OCI-LY7 (cell line): ENCODE results near the gene EPHA3. TPM values are rescaled to one million over a fixed set of nuclear protein-coding genes. Genes with fewer than 3 reads are reported as not detected.

Experiments used
- BruUV-seq: library from RNA; stranded (reverse); fragments of 400-500 nt; replicated peaks from 2 replicates; lab custom pipeline; 2021; lab: Mats Ljungman, UMichigan
- CTCF ChIA-PET: fragments of 300-600 bp; sonication (Branson Sonifier 250); formaldehyde crosslinking; loops from one replicate; lab custom pipeline; 2022; ENCODE audit warnings: antibody characterized with exemption; ENCODE audit not compliant: unreplicated experiment; lab: Charles Lee
- POLR2A ChIA-PET: fragments of 300-600 bp; sonication (Branson Sonifier 250); formaldehyde crosslinking; loops from one replicate; lab custom pipeline; 2022; ENCODE audit warnings: antibody characterized with exemption; lab: Charles Lee
- DNase-seq: peaks from one replicate; pipeline ENCODE4 v3.0.0-alpha.2; 2015; ENCODE audit warnings: low spot score
- H2AFZ ChIP-seq: fragments of 200-600 bp; sonication (generic), shearing (Covaris generic); 2 replicates; pipeline ENCODE4 v1.6.1; 2014; ENCODE audit warnings: mild to moderate bottlenecking, antibody characterized with exemption, low read length, moderate library complexity
- H3K27ac ChIP-seq: fragments of 200-600 bp; sonication (generic); 2 replicates; pipeline ENCODE4 v1.5.1; 2014; ENCODE audit warnings: mixed run types, low read depth, mild to moderate bottlenecking, moderate library complexity, low read length, inconsistent platforms; ENCODE audit not compliant: poor library complexity, severe bottlenecking
- H3K36me3 ChIP-seq: fragments of 200-600 bp; sonication (generic); 2 replicates; pipeline ENCODE4 v1.6.1; 2014; ENCODE audit warnings: mild to moderate bottlenecking, antibody characterized with exemption, low read length, moderate library complexity, mixed read lengths; ENCODE audit not compliant: insufficient read depth
- H3K4me1 ChIP-seq: fragments of 200-600 bp; sonication (generic); 2 replicates; pipeline ENCODE4 v1.5.1; 2014; ENCODE audit warnings: mild to moderate bottlenecking, low read length; ENCODE audit not compliant: insufficient read depth, poor library complexity, severe bottlenecking
- H3K4me2 ChIP-seq: fragments of 200-600 bp; sonication (generic); 2 replicates; pipeline ENCODE4 v1.6.1; 2014; ENCODE audit warnings: mild to moderate bottlenecking, low read length
- H3K4me3 ChIP-seq: fragments of 200-600 bp; sonication (generic); 2 replicates; pipeline ENCODE4 v1.5.1; 2014; ENCODE audit warnings: mild to moderate bottlenecking, low read depth, low read length; ENCODE audit not compliant: poor library complexity, severe bottlenecking
- H3K79me2 ChIP-seq: fragments of 200-600 bp; sonication (generic); 2 replicates; pipeline ENCODE4 v1.6.1; 2016; ENCODE audit warnings: low read depth, mild to moderate bottlenecking, low read length, moderate library complexity, mixed read lengths; ENCODE audit not compliant: insufficient read depth
- H3K9me2 ChIP-seq: fragments of 200-600 bp; sonication (generic); 2 replicates; pipeline ENCODE4 v1.6.1; 2016; ENCODE audit warnings: mild to moderate bottlenecking, low read length, mixed read lengths; ENCODE audit not compliant: insufficient read depth
- H3K9me3 ChIP-seq: fragments of 200-600 bp; sonication (generic); 2 replicates; pipeline ENCODE4 v1.6.1; 2014; ENCODE audit warnings: mild to moderate bottlenecking, mixed run types, low read length, mixed read lengths
- H4K20me1 ChIP-seq: fragments of 200-600 bp; sonication (generic); 2 replicates; pipeline ENCODE4 v1.6.1; 2014; ENCODE audit warnings: mild to moderate bottlenecking, antibody characterized with exemption, low read length, moderate library complexity, mixed read lengths; ENCODE audit not compliant: insufficient read depth
- CTCF ChIP-seq: fragments of 200-600 bp; sonication (generic); conservative IDR thresholded peaks from 2 replicates; pipeline ENCODE4 v1.5.1; 2014; ENCODE audit warnings: mild to moderate bottlenecking, antibody characterized with exemption, low read length, moderate library complexity, mixed read lengths
- EZH2phosphoT487 ChIP-seq: fragments of 200-600 bp; sonication (generic); IDR thresholded peaks from 2 replicates; pipeline ENCODE4 v1.6.1; 2018; ENCODE audit warnings: low read depth, borderline replicate concordance, mild to moderate bottlenecking, mixed run types, antibody characterized with exemption, low read length, moderate library complexity, mixed read lengths
- intact Hi-C: fragments of 100-400 bp; cut with micrococcal nuclease; formaldehyde crosslinking; loops from one replicate; pipeline ENCODE4 v1.10.0; 2022; ENCODE audit not compliant: unreplicated experiment
- total RNA-seq, 2 experiments: library from RNA; depleted of rRNA in 1 of 2; stranded (reverse); fragments of >200 nt in 1 of 2; shearing (Covaris generic) in 1 of 2; gene quantifications; 2 replicates each; pipeline ENCODE4 v1.2.3, GENCODE V29; 2014 to 2022

Gene EPHA3
- total RNA-seq, 2 experiments from 2014 or later: not detected

- DNase-seq: no peak
- no peaks in the 10 kb centered on the region for H3K9me3 ChIP-seq
- H3K27ac ChIP-seq: no peak overlapping the region
- no peak overlapping the region for H3K4me2 ChIP-seq
- H4K20me1 ChIP-seq: no peaks in the 10 kb centered on the region
- no peaks in the 10 kb centered on the region for H3K36me3 ChIP-seq
- no peak overlapping the region for H3K4me3 ChIP-seq
- no peaks in the 10 kb centered on the region for H3K79me2 ChIP-seq
- no peak overlapping the region for H2AFZ ChIP-seq
- H3K4me1 ChIP-seq: no peaks in the 10 kb centered on the region
- BruUV-seq: no TSS peak
- TF ChIP-seq CTCF (no peak), EZH2phosphoT487 (no peak)
- ChIA-PET POLR2A (interaction anchor here (0.5 to 0.9 kb wide), 2 partner anchors 10 to 26 kb away, joined by 3 read pairs; no protein-coding TSS in a partner anchor), CTCF (no interaction called here)
- H3K9me2 ChIP-seq: no peaks in the 10 kb centered on the region
- intact Hi-C loops: no loop called here
Observed at GRCh38 chr3:89392991-89393390, 285.6 kb downstream of the EPHA3 start.

DNA sequence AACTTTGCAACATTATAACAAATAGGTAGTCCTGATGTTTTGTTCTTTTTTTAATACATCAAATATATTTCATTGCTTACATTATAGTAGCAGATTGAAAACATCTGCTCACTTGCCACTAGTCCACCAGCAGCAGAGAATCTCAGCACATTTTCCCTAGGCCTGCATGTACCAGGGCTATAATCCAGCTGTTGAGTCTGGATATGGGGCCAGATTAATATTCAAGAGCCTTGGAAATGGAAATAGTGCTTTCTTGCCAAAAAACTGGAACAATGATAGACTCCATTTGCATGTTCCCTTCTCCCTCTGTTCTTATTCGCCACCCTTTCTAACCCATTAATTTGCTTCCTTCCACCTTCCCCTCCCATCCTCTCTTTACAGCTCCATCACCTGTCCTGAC, 288.0 kb downstream of the EPHA3 start:
- CTCF ChIA-PET: no interaction called here
- BruUV-seq: no TSS peak

More for the DNA sequence above, 288.0 kb downstream of the EPHA3 start:
- Histone ChIP-seq H2AFZ (no peak overlapping the region), H3K27ac (no peak overlapping the region), H3K4me2 (no peak overlapping the region), H3K79me2 (no peaks in the 10 kb centered on the region), H4K20me1 (no peaks in the 10 kb centered on the region), H3K36me3 (no peaks in the 10 kb centered on the region), H3K9me3 (no peaks in the 10 kb centered on the region), H3K4me1 (no peaks in the 10 kb centered on the region), H3K9me2 (no peaks in the 10 kb centered on the region), H3K4me3 (no peak overlapping the region)
- POLR2A ChIA-PET: no interaction called here
- intact Hi-C loops: no loop called here
- no peak for DNase-seq
- TF ChIP-seq CTCF: no peak
- no peak for TF ChIP-seq EZH2phosphoT487
